ENCODE measurements around the gene ECEL1. TPM values are rescaled to one million over a fixed set of nuclear protein-coding genes. Genes with fewer than 3 reads are reported as not detected.
"Not testable (repeated sequence)": the region's sequence is repeated elsewhere in the genome, so short reads cannot be mapped to it uniquely, and the experiment has no call there.

ECEL1 gene
- total and polyA plus RNA-seq, 2 experiments from 2014 or later, result 1.1 to 1.2 TPM

DNA sequence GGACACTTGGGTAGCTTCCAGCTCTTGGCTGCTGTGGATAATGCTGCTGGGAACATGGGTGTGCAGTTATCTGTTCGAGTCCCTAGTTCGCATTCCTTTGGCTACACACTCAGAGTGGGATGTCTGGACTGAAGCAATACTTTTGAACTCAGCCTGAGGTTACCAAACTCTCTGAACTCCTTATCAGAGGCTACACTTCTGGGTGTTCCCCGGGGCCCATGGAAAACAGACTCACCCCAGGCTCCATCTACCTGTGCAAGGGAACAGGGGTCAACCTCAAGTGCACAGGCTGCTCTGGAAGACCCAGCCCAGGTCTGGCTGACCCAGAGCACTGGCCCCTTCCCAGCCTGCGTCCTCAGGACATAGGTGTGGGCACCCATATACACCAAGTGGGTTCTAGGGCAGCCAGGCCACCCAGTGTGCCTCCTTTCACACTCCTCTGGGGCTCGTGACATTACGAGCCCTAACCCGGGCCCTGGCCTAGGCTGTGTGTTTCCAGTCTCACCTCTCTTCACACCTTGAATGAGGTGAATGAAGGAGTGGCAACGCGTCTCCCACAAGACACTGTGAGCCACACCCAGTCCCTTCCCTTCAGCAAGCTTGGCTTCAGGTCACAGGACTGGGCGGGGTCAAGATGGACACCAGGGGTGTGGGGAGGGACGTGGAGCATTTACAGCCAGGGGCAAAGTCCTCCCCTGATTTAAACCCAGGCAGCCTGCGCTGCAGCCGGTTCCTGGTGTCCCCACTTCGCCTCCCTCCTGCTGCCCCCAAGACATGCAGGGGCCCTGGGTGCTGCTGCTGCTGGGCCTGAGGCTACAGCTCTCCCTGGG lies 32.0 kb downstream of the ECEL1 start, which contains the start of gene ALPI:
TSS of gene ALPI (plus strand) at position 728 of the 830 bp plus-strand sequence. CDS start at position 775, 47 bp downstream.
- Histone ChIP-seq H3K27me3 (no peaks in the 10 kb centered on the region), H3K4me3 (no peak within 1 kb of the TSS), H3K4me1 (ENCODE audit: insufficient read depth) (peaks cover 3% of the 10 kb centered on the region), H3K9me3 (ENCODE audit: low read depth) (no peaks in the 10 kb centered on the region), H3K27ac (peak within 1 kb of the TSS; percentile 83), H3K79me2 (no peaks in the 10 kb centered on the region), H2AFZ (no peak within 1 kb of the TSS), H4K20me1 (ENCODE audit: insufficient read depth, poor library complexity, severe bottlenecking) (no peaks in the 10 kb centered on the region), H3K4me2 (peak within 1 kb of the TSS; percentile 25), H3K9me2 (replicated peaks; ENCODE audit: insufficient read depth) (no peaks in the 10 kb centered on the region), H3K36me3 (replicated peaks; ENCODE audit: insufficient read depth, low read depth) (no peaks in the 10 kb centered on the region)
- no peak for TF ChIP-seq EZH2phosphoT487 (IDR thresholded peaks at IDR 0.05; ENCODE audit: low read depth, severe bottlenecking, unreplicated experiment)
- no peak for TF ChIP-seq EZH2 (IDR thresholded peaks at IDR 0.05; ENCODE audit: borderline replicate concordance)
- TF ChIP-seq, protein P1, sequence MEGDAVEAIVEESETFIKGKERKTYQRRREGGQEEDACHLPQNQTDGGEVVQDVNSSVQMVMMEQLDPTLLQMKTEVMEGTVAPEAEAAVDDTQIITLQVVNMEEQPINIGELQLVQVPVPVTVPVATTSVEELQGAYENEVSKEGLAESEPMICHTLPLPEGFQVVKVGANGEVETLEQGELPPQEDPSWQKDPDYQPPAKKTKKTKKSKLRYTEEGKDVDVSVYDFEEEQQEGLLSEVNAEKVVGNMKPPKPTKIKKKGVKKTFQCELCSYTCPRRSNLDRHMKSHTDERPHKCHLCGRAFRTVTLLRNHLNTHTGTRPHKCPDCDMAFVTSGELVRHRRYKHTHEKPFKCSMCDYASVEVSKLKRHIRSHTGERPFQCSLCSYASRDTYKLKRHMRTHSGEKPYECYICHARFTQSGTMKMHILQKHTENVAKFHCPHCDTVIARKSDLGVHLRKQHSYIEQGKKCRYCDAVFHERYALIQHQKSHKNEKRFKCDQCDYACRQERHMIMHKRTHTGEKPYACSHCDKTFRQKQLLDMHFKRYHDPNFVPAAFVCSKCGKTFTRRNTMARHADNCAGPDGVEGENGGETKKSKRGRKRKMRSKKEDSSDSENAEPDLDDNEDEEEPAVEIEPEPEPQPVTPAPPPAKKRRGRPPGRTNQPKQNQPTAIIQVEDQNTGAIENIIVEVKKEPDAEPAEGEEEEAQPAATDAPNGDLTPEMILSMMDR (IDR thresholded peaks at IDR 0.05; ENCODE audit: poor library complexity), result no peak
- peak; percentile 87 for DNase-seq (ENCODE audit: low spot score)
- WGBS (ENCODE audit: low lambda C conversion rate, missing lambda C conversion rate), result 76% methylated on average over 12 of the region's 14 CpGs

DNA sequence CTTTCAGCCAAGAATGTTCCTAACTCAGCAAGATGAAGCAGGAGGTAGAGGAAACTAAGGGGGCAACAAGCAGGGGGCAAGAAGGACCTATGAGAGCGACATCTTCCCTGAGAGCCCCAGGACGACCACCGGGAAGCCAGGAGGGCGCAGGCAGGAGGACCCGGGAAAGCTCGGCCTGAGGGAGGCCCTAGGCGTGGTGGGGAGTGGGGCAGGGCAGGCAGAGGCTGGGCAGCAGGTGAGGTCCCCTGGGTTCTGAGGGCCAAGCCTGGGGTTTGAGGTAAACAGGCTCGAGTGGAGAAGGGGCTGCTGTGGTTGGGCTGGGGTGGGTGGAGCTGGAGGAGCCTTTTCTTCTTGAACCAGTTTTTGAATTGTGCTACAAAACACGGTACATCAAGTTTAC lies 33.0 kb downstream of the ECEL1 start:
- no peaks in the 10 kb centered on the region for H3K79me2 ChIP-seq
- peaks cover 3% of the 10 kb centered on the region for H3K4me1 ChIP-seq (ENCODE audit: insufficient read depth)
- no peak overlapping the region for H2AFZ ChIP-seq
- H3K9me2 ChIP-seq (replicated peaks; ENCODE audit: insufficient read depth), result no peaks in the 10 kb centered on the region
- no peak overlapping the region for H3K27ac ChIP-seq
- H3K4me3 ChIP-seq, result no peak overlapping the region
- 94% methylated on average over 8 of the region's 9 CpGs for WGBS (ENCODE audit: low lambda C conversion rate, missing lambda C conversion rate)
- no peaks in the 10 kb centered on the region for H3K9me3 ChIP-seq (ENCODE audit: low read depth)
- no peaks in the 10 kb centered on the region for H4K20me1 ChIP-seq (ENCODE audit: insufficient read depth, poor library complexity, severe bottlenecking)
- no peaks in the 10 kb centered on the region for H3K36me3 ChIP-seq (replicated peaks; ENCODE audit: insufficient read depth, low read depth)
- H3K4me2 ChIP-seq, result no peak overlapping the region
- peak; percentile 1 for DNase-seq (ENCODE audit: low spot score)
- H3K27me3 ChIP-seq, result no peaks in the 10 kb centered on the region
- TF ChIP-seq, protein P1 (IDR thresholded peaks at IDR 0.05; ENCODE audit: poor library complexity), result no peak
- TF ChIP-seq EZH2 (IDR thresholded peaks at IDR 0.05; ENCODE audit: borderline replicate concordance) (no peak), EZH2phosphoT487 (IDR thresholded peaks at IDR 0.05; ENCODE audit: low read depth, severe bottlenecking, unreplicated experiment) (no peak)

- H4K20me1 ChIP-seq (ENCODE audit: insufficient read depth, poor library complexity, severe bottlenecking); H3K27me3 ChIP-seq; H2AFZ ChIP-seq; H3K4me3 ChIP-seq; H3K4me1 ChIP-seq (ENCODE audit: insufficient read depth); H3K27ac ChIP-seq; H3K4me2 ChIP-seq; DNase-seq (ENCODE audit: low spot score); H3K36me3 ChIP-seq (replicated peaks; ENCODE audit: insufficient read depth, low read depth); H3K79me2 ChIP-seq; H3K9me3 ChIP-seq (ENCODE audit: low read depth); H3K9me2 ChIP-seq (replicated peaks; ENCODE audit: insufficient read depth): not testable (repeated sequence)
- WGBS (ENCODE audit: low lambda C conversion rate, missing lambda C conversion rate), result 95% methylated on average over 3 of the region's 3 CpGs
These were observed 36.0 kb downstream of the ECEL1 start for GRCh38 chr2:232451645-232452044.

GRCh38 chr2:232449964-232450363 lies 37.7 kb downstream of the ECEL1 start:
- H3K9me3 ChIP-seq (ENCODE audit: low read depth), result no peaks in the 10 kb centered on the region
- DNase-seq (ENCODE audit: low spot score), result no peak
- H3K9me2 ChIP-seq (replicated peaks; ENCODE audit: insufficient read depth), result no peaks in the 10 kb centered on the region
- TF ChIP-seq EZH2phosphoT487 (IDR thresholded peaks at IDR 0.05; ENCODE audit: low read depth, severe bottlenecking, unreplicated experiment) (no peak), EZH2 (IDR thresholded peaks at IDR 0.05; ENCODE audit: borderline replicate concordance) (no peak)
- TF ChIP-seq, protein P1 (IDR thresholded peaks at IDR 0.05; ENCODE audit: poor library complexity), result no peak
- no peaks in the 10 kb centered on the region for H3K36me3 ChIP-seq (replicated peaks; ENCODE audit: insufficient read depth, low read depth)
- no peaks in the 10 kb centered on the region for H3K79me2 ChIP-seq
- H3K27ac ChIP-seq, result no peak overlapping the region
- H3K4me1 ChIP-seq (ENCODE audit: insufficient read depth), result no peaks in the 10 kb centered on the region
- H3K27me3 ChIP-seq, result no peaks in the 10 kb centered on the region
- no peak overlapping the region for H2AFZ ChIP-seq
- no peaks in the 10 kb centered on the region for H4K20me1 ChIP-seq (ENCODE audit: insufficient read depth, poor library complexity, severe bottlenecking)
- no peak overlapping the region for H3K4me3 ChIP-seq
- no peak overlapping the region for H3K4me2 ChIP-seq
- 78% methylated on average over 12 of the region's 12 CpGs for WGBS (ENCODE audit: low lambda C conversion rate, missing lambda C conversion rate)
